GM19438 (cell line): ENCODE measurements around the gene ZAR1.
"Not testable (repeated sequence)": the region's sequence is repeated elsewhere in the genome, so short reads cannot be mapped to it uniquely, and the experiment has no call there.

Experiments used
- ATAC-seq: cut with Tn5 transposase; IDR thresholded peaks from one replicate; pipeline ENCODE4 v1.9.1; 2021; ENCODE audit warnings: low read depth; ENCODE audit not compliant: unreplicated experiment

The ZAR1 gene

GRCh38 chr4:48490012-48490679, at the start of gene ZAR1:
Gene ZAR1, plus strand, starts transcription at chr4:48490252. Its CDS starts 40 bp downstream, at chr4:48490292.
- peak; percentile 47 for ATAC-seq

- not testable (repeated sequence) for ATAC-seq
These were observed 49.1 kb upstream of the ZAR1 start for GRCh38 chr4:48440914-48441313.

GRCh38 chr4:48445704-48446103, 44.3 kb upstream of the ZAR1 start:
- no peak for ATAC-seq

GRCh38 chr4:48446642-48447041, 43.4 kb upstream of the ZAR1 start:
- ATAC-seq, result no peak

GRCh38 chr4:48449151-48449550, 40.9 kb upstream of the ZAR1 start:
- ATAC-seq, result no peak

GRCh38 chr4:48450740-48451139, 39.3 kb upstream of the ZAR1 start:
- no peak for ATAC-seq

GRCh38 chr4:48451656-48452055, 38.4 kb upstream of the ZAR1 start:
- ATAC-seq, result not testable (repeated sequence)

GRCh38 chr4:48454591-48454990, 35.5 kb upstream of the ZAR1 start:
- ATAC-seq, result no peak

- no peak for ATAC-seq
These were observed 29.1 kb upstream of the ZAR1 start for GRCh38 chr4:48461000-48461399.

GRCh38 chr4:48462363-48462762, 27.7 kb upstream of the ZAR1 start:
- no peak for ATAC-seq

- ATAC-seq, result no peak
These were observed 22.6 kb upstream of the ZAR1 start for GRCh38 chr4:48467442-48467841.

GRCh38 chr4:48467891-48468290, 22.2 kb upstream of the ZAR1 start:
- no peak for ATAC-seq

GRCh38 chr4:48470137-48470536, 19.9 kb upstream of the ZAR1 start:
- no peak for ATAC-seq

- ATAC-seq, result no peak
These were observed 19.5 kb upstream of the ZAR1 start for GRCh38 chr4:48470570-48470969.

GRCh38 chr4:48472794-48473193, 17.3 kb upstream of the ZAR1 start:
- ATAC-seq, result no peak

GRCh38 chr4:48475770-48476169, 14.3 kb upstream of the ZAR1 start:
- no peak for ATAC-seq

- no peak for ATAC-seq
These were observed 11.8 kb upstream of the ZAR1 start for GRCh38 chr4:48478273-48478672.

GRCh38 chr4:48481581-48481980, 8.5 kb upstream of the ZAR1 start:
- no peak for ATAC-seq

GRCh38 chr4:48483006-48483776, 6.9 kb upstream of the ZAR1 start, which contains the start of gene SLC10A4:
Gene SLC10A4, plus strand, starts transcription at chr4:48483343. Its CDS starts 219 bp downstream, at chr4:48483562.
- ATAC-seq, result no peak

GRCh38 chr4:48483777-48484493, 6.1 kb upstream of the ZAR1 start:
- ATAC-seq, result no peak

- no peak for ATAC-seq
These were observed 5.4 kb upstream of the ZAR1 start for GRCh38 chr4:48484494-48485168.
